22Rv1 (cell line): Measurements from ENCODE around the gene CAMTA2.

Experiments used
- ZFX ChIP-seq: fragments of 450-650 bp; IDR thresholded peaks from 2 replicates; pipeline ENCODE4 v1.6.1; 2017; ENCODE audit warnings: antibody characterized with exemption, borderline replicate concordance
- TF ChIP-seq, protein P1 (sequence below): fragments of 450-650 bp; IDR thresholded peaks from 2 replicates; pipeline ENCODE4 v1.5.1; 2017; ENCODE audit warnings: mild to moderate bottlenecking

DNA sequence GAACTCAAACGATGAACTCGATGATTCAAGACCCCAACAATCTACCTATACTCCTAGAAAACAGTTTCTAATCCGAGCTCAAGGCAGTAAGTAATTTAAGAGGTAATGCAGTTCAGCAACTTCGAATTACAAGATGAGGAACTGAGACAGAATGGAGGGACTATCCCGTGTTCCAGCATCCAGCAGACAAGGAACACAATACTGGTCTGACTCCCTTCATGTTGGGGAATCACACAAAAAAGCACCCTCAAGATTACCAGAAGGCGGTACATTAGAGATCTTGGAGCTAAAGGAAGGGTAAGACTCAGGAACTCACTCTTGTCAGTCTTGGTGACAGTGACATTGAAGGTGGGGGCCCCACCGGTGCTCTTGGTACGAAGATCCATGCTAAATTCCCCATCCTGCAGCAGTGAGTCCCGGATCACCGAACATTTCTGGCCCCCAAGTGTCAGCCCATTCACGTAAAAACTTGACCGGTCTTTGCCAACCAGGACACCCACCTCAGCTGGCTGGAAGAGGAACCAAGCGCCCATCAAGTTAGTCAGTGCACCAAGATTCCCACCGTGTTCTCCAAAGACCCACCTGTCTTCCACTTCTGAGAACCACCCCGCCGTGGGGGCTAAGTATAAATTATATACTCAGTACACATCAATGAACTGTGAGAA lies 41.0 kb downstream of the CAMTA2 start:
- TF ChIP-seq, protein P1, sequence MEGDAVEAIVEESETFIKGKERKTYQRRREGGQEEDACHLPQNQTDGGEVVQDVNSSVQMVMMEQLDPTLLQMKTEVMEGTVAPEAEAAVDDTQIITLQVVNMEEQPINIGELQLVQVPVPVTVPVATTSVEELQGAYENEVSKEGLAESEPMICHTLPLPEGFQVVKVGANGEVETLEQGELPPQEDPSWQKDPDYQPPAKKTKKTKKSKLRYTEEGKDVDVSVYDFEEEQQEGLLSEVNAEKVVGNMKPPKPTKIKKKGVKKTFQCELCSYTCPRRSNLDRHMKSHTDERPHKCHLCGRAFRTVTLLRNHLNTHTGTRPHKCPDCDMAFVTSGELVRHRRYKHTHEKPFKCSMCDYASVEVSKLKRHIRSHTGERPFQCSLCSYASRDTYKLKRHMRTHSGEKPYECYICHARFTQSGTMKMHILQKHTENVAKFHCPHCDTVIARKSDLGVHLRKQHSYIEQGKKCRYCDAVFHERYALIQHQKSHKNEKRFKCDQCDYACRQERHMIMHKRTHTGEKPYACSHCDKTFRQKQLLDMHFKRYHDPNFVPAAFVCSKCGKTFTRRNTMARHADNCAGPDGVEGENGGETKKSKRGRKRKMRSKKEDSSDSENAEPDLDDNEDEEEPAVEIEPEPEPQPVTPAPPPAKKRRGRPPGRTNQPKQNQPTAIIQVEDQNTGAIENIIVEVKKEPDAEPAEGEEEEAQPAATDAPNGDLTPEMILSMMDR = no peak
- no peak for TF ChIP-seq ZFX
